GM12878 (cell line): ENCODE results near the gene SAMD9L. TPM values are rescaled to one million over a fixed set of nuclear protein-coding genes. Genes with fewer than 3 reads are reported as not detected.
A peak's percentile ranks its signal among the peaks of the same experiment; 100 is the strongest.

Source experiments
- ATAC-seq: fragments of 200-7000 bp; cut with Tn5 transposase; 3 replicates; pipeline ENCODE4 v1.9.1; 2020; ENCODE audit warnings: mild to moderate bottlenecking, moderate library complexity
- BruUV-seq: library from RNA; stranded (reverse); fragments of 400-500 nt; replicated peaks from 2 replicates; lab custom pipeline; 2021; lab: Mats Ljungman, UMichigan
- CTCF ChIA-PET: fragments of 300-600 bp; sonication (Branson Sonifier 250); formaldehyde crosslinking; extraction: SDS; loops from one replicate; lab custom pipeline; 2021; ENCODE audit warnings: inconsistent platforms; lab: Yijun Ruan, JAX
- POLR2A ChIA-PET: fragments of 350-600 bp; formaldehyde crosslinking; extraction: SDS; loops from one replicate; lab custom pipeline; 2021; ENCODE audit warnings: inconsistent platforms; lab: Charles Lee
- RAD21 ChIA-PET: fragments of 300-600 bp; sonication (Branson Sonifier 250); formaldehyde crosslinking; loops from one replicate; lab custom pipeline; 2023; ENCODE audit warnings: antibody characterized with exemption; ENCODE audit not compliant: unreplicated experiment; lab: Charles Lee
- SMC1A ChIA-PET: fragments of 300-600 bp; sonication (Branson Sonifier 250); formaldehyde crosslinking; loops from one replicate; lab custom pipeline; 2023; ENCODE audit not compliant: unreplicated experiment, uncharacterized antibody; lab: Charles Lee
- DNase-seq: peaks from one replicate; pipeline ENCODE4 v3.0.0-alpha.2; 2011; ENCODE audit warnings: low read depth, low spot score
- FAIRE-seq: peaks from 3 replicates; lab custom pipeline; 2011; peaks lifted over from hg19 to GRCh38; lab: Jason Lieb, UNC
- H2AFZ ChIP-seq: 2 replicates; pipeline ENCODE4 v1.6.0; 2011; ENCODE audit warnings: low read depth, low read length, control low read depth; ENCODE audit not compliant: control insufficient read depth
- H3K27ac ChIP-seq: 2 replicates; pipeline ENCODE4 v1.5.1; 2011; ENCODE audit warnings: control low read depth; ENCODE audit not compliant: control insufficient read depth, insufficient read depth
- H3K27me3 ChIP-seq, 2 experiments: replicated peaks in 1 of 2; 2 replicates each; pipeline versions ENCODE4 v1.6.0 to v1.6.1; 2011; ENCODE audit warnings: low read length in 1 of 2; ENCODE audit not compliant: control insufficient read depth in 2 of 2, insufficient read depth in 2 of 2
- H3K36me3 ChIP-seq, 2 experiments: 2 replicates each; pipeline ENCODE4 v1.5.1; 2011; ENCODE audit warnings: low read length in 1 of 2; ENCODE audit not compliant: control insufficient read depth in 2 of 2, insufficient read depth in 2 of 2
- H3K4me1 ChIP-seq: 2 replicates; pipeline ENCODE4 v1.6.1; 2011; ENCODE audit warnings: mild to moderate bottlenecking, low read length, moderate library complexity, mixed read lengths; ENCODE audit not compliant: control insufficient read depth, insufficient read depth
- H3K4me2 ChIP-seq: 2 replicates; pipeline ENCODE4 v1.6.0; 2011; ENCODE audit warnings: control low read depth; ENCODE audit not compliant: control insufficient read depth, insufficient read depth
- H3K4me3 ChIP-seq: fragments of 200-600 bp; sonication (generic); 2 replicates; pipeline ENCODE4 v1.5.1; 2016
- H3K79me2 ChIP-seq: 2 replicates; pipeline ENCODE4 v1.6.0; 2011; ENCODE audit warnings: low read length; ENCODE audit not compliant: control insufficient read depth, insufficient read depth
- H3K9ac ChIP-seq: 2 replicates; pipeline ENCODE4 v1.8.0; 2011; ENCODE audit warnings: low read length, control low read depth, mixed read lengths; ENCODE audit not compliant: control insufficient read depth, insufficient read depth
- H3K9me3 ChIP-seq: replicated peaks from 3 replicates; pipeline ENCODE4 v1.5.1; 2011; ENCODE audit warnings: mild to moderate bottlenecking, low read length; ENCODE audit not compliant: control insufficient read depth, insufficient read depth
- H4K20me1 ChIP-seq: 2 replicates; pipeline ENCODE4 v1.6.0; 2011; ENCODE audit not compliant: control insufficient read depth, insufficient read depth
- HDGF ChIP-seq: fragments of 450-650 bp; IDR thresholded peaks from 2 replicates; pipeline ENCODE4 v1.6.1; 2016; ENCODE audit warnings: antibody characterized with exemption
- RAD21 ChIP-seq: IDR thresholded peaks from 2 replicates; pipeline ENCODE4 v1.6.1; 2011; ENCODE audit warnings: mild to moderate bottlenecking, low read depth, low read length, moderate library complexity; ENCODE audit not compliant: insufficient read depth
- WGBS: methylation state at CpG from one replicate; pipeline ENCODE4 v1.1.6; 2016; ENCODE audit warnings: low lambda C conversion rate; ENCODE audit not compliant: insufficient replicate concordance, insufficient coverage; ENCODE audit errors: missing lambda C conversion rate; 5-methylcytosine and 5-hydroxymethylcytosine counted together
- in situ Hi-C: fragments of 300-500 bp; cut with MboI; formaldehyde crosslinking; loops from 9 replicates; pipeline ENCODE4 v1.14.3; 2018; ENCODE audit warnings: mixed read lengths
- intact Hi-C: fragments of 100-400 bp; cut with micrococcal nuclease; formaldehyde crosslinking; loops from one replicate; pipeline ENCODE4 v1.14.2; 2022; ENCODE audit not compliant: unreplicated experiment
- polyA plus RNA-seq, 11 experiments: library from polyadenylated mRNA; depleted of rRNA in 4 of 11; unstranded in 6 of 11; stranded (reverse) in 5 of 11; fragments of >200 nt; fragmentation: Nextera tagmentation in 4 of 11; fragmentation: Illumina TruSeq in 1 of 11; extraction: Ambion mirVana in 4 of 11; extraction: Trizol in 1 of 11; gene quantifications; 1 replicate in 1 of 11; 2 replicates in 10 of 11; pipeline versions ENCODE4 v1.2.1 to v1.2.3, GENCODE V29; 2011 to 2016; ENCODE audit warnings: inconsistent platforms in 2 of 11, missing spikeins in 2 of 11, low read depth in 1 of 11
- total RNA-seq, 4 experiments: library from RNA; depleted of rRNA in 3 of 4; stranded (reverse); fragments of >200 nt in 3 of 4; fragmentation: Illumina TruSeq in 1 of 4; extraction: Trizol in 1 of 4; gene quantifications; 2 replicates each; pipeline versions ENCODE4 v1.2.1 to v1.2.3, GENCODE V29; 2013 to 2021
- TF ChIP-seq, protein P1 (sequence below), 3 experiments: IDR thresholded peaks in 2 of 3; conservative IDR thresholded peaks in 1 of 3; 2 replicates each; pipeline ENCODE4 v1.5.1; 2011; ENCODE audit warnings: low read depth in 3 of 3, low read length in 3 of 3, mild to moderate bottlenecking in 3 of 3, control low read depth in 2 of 3, moderate library complexity in 2 of 3, inconsistent platforms in 1 of 3, mixed read lengths in 1 of 3; ENCODE audit not compliant: control insufficient read depth in 2 of 3, insufficient read depth in 1 of 3; ENCODE audit errors: extremely low read depth in 1 of 3
- TF ChIP-seq, protein P2 (sequence below): IDR thresholded peaks from 2 replicates; pipeline ENCODE4 v1.6.1; 2012; ENCODE audit warnings: low read depth, low read length, improper control_type of control experiment
- TF ChIP-seq, protein P3 (sequence below): fragments of 450-650 bp; IDR thresholded peaks from 2 replicates; pipeline ENCODE4 v1.6.1; 2017; ENCODE audit warnings: mild to moderate bottlenecking

The SAMD9L gene
- total and polyA plus RNA-seq, 10 of the 15 experiments (the other 5 are each of a cell fraction or from before 2014, with no cell fraction given): 22.3 to 51.3 (median 29.6) TPM

DNA sequence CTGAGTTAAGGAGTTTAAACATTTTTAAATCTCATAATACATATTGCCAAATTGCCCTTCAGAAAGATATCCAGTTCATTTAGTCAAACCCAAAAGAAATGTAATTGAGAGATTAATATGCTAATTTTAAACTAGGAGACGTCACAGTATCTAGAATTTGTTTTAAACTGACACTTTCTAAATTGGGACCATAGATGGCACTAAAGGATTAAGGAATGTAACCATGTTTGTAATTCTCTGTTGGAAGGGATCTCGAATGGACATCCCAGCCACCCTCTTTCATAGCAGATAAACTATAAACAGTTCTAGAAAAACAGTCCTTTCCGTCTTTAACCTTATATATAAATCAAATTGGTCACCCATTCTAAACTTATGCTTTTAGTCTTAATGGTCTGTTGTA, 30.0 kb upstream of the SAMD9L start:
- BruUV-seq: no TSS peak
- FAIRE-seq: no peak
- in situ Hi-C loops (no loop called here), intact Hi-C loops (loop anchor here (5.0 kb wide), 1 partner anchor 49 kb away; the partner anchor contains the start of gene HEPACAM2)
- Histone ChIP-seq H3K27me3 (no peaks in the 10 kb centered on the region), H2AFZ (no peak overlapping the region), H3K36me3 (no peaks in the 10 kb centered on the region), H3K27ac (no peak overlapping the region), H3K4me1 (no peaks in the 10 kb centered on the region), H4K20me1 (no peaks in the 10 kb centered on the region), H3K79me2 (no peaks in the 10 kb centered on the region), H3K9me3 (0 out of 3 replicates have a peak, but pooled peaks cover 2% of the 10 kb centered on the region), H3K4me3 (no peak overlapping the region)
- SMC1A ChIA-PET: interaction anchor here (2.0 kb wide), 1 partner anchor 55 kb away, joined by 6 read pairs; the partner anchor contains the start of gene VPS50
- RAD21 ChIA-PET: no interaction called here
- WGBS: 17% methylated on average over 3 of the region's 3 CpGs
- TF ChIP-seq, protein P1, sequence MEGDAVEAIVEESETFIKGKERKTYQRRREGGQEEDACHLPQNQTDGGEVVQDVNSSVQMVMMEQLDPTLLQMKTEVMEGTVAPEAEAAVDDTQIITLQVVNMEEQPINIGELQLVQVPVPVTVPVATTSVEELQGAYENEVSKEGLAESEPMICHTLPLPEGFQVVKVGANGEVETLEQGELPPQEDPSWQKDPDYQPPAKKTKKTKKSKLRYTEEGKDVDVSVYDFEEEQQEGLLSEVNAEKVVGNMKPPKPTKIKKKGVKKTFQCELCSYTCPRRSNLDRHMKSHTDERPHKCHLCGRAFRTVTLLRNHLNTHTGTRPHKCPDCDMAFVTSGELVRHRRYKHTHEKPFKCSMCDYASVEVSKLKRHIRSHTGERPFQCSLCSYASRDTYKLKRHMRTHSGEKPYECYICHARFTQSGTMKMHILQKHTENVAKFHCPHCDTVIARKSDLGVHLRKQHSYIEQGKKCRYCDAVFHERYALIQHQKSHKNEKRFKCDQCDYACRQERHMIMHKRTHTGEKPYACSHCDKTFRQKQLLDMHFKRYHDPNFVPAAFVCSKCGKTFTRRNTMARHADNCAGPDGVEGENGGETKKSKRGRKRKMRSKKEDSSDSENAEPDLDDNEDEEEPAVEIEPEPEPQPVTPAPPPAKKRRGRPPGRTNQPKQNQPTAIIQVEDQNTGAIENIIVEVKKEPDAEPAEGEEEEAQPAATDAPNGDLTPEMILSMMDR (IDR thresholded peaks at IDR 0.05 in 2 of 3, conservative IDR thresholded peaks at IDR 0.05 in 1 of 3; ENCODE audit: control insufficient read depth in 2 of 3, extremely low read depth in 1 of 3, insufficient read depth in 1 of 3, low read depth in 3 of 3, low read length in 3 of 3): peak in 1 of 3 experiments; percentile 38; a peak in 1 of 6 replicates
- TF ChIP-seq, protein P2, sequence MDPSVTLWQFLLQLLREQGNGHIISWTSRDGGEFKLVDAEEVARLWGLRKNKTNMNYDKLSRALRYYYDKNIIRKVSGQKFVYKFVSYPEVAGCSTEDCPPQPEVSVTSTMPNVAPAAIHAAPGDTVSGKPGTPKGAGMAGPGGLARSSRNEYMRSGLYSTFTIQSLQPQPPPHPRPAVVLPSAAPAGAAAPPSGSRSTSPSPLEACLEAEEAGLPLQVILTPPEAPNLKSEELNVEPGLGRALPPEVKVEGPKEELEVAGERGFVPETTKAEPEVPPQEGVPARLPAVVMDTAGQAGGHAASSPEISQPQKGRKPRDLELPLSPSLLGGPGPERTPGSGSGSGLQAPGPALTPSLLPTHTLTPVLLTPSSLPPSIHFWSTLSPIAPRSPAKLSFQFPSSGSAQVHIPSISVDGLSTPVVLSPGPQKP: no peak
- no peak for TF ChIP-seq HDGF
- TF ChIP-seq, protein P3, sequence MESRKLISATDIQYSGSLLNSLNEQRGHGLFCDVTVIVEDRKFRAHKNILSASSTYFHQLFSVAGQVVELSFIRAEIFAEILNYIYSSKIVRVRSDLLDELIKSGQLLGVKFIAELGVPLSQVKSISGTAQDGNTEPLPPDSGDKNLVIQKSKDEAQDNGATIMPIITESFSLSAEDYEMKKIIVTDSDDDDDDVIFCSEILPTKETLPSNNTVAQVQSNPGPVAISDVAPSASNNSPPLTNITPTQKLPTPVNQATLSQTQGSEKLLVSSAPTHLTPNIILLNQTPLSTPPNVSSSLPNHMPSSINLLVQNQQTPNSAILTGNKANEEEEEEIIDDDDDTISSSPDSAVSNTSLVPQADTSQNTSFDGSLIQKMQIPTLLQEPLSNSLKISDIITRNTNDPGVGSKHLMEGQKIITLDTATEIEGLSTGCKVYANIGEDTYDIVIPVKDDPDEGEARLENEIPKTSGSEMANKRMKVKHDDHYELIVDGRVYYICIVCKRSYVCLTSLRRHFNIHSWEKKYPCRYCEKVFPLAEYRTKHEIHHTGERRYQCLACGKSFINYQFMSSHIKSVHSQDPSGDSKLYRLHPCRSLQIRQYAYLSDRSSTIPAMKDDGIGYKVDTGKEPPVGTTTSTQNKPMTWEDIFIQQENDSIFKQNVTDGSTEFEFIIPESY: no peak
- 0 out of 2 replicates have a peak, but pooled peaks have one; percentile 9 for TF ChIP-seq RAD21
- TF ChIP-seq, all 136 proteins: peak for 2
- ChIA-PET POLR2A (no interaction called here), CTCF (interaction anchor here (1.1 to 2.6 kb wide), 2 partner anchors 51 to 63 kb away, joined by 3 to 17 read pairs; no protein-coding TSS in a partner anchor)
- H3K4me2 ChIP-seq: no peak overlapping the region
- DNase-seq (no peak), ATAC-seq (peak; percentile 46; the same call in 2 of the 3 replicates)
- no peak overlapping the region for H3K9ac ChIP-seq
